Stimulated activated naive CD8-positive, alpha-beta T cell treated with anti-CD3 and anti-CD28 coated beads, Interleukin-15, Interleukin-2, amounts not matched to agents 100 ng/mL and 50 ng/mL, for 24 hours (primary cell): ENCODE data around the gene MYO10.
"Not testable (repeated sequence)": the region's sequence is repeated elsewhere in the genome, so short reads cannot be mapped to it uniquely, and the experiment has no call there.

ENCODE experiments used
- H3K27ac Mint-ChIP-seq: one replicate; pipeline ENCODE4 v1.8.0; 2021; ENCODE audit warnings: mild to moderate bottlenecking, mixed read lengths
- H3K27me3 Mint-ChIP-seq: one replicate; pipeline ENCODE4 v1.8.0; 2021; ENCODE audit warnings: mixed read lengths
- H3K36me3 Mint-ChIP-seq: one replicate; pipeline ENCODE4 v1.8.0; 2021; ENCODE audit warnings: low read depth, mixed read lengths
- H3K4me1 Mint-ChIP-seq: one replicate; pipeline ENCODE4 v1.8.0; 2021; ENCODE audit warnings: low read depth, mixed read lengths
- H3K4me3 Mint-ChIP-seq: one replicate; pipeline ENCODE4 v1.8.0; 2021; ENCODE audit warnings: mild to moderate bottlenecking, mixed read lengths
- H3K9me3 Mint-ChIP-seq: one replicate; pipeline ENCODE4 v1.8.0; 2021; ENCODE audit warnings: mixed read lengths

MYO10 gene

DNA sequence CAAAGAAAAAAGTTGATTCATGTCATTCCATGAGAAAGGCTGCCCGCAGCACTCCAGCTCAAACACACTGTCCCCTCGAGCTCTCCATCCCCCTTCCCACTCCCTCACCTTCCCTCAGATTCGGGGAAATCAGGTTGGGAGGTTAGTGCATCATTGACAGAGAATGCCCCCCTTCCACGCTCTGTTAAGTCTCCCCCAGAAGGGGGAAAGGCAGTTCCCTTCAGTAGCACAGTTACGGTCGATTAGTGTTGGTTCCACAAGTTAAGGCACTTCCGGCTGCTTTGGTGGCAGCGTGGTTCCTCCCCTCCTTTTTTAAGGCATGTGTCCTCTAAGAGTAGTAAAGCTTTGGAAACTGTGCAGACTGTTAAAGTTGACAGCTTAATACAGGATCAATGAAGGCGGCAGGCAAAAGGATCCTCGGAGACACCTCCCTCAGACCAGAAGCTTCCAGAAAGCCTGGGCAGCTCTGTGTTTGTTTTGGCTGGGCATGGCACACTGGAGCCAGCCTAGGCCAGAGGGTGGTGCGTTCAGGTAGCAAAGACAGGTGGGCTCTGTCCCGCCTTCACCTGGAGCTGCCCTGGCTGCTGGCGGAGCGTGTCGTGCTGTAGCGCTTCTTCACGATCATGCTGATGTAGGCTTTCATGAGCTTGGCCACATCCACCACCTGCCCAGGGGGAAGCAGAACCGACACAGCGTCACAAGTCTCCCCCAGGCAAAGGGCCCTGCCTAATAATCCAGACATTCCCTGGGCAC lies 269.8 kb downstream of the MYO10 start:
- Mint-ChIP-seq H3K36me3 (no peaks in the 10 kb centered on the region), H3K4me3 (no peak overlapping the region), H3K4me1 (peaks cover 7% of the 10 kb centered on the region), H3K27ac (no peak overlapping the region), H3K9me3 (no peaks in the 10 kb centered on the region), H3K27me3 (no peaks in the 10 kb centered on the region)

- Mint-ChIP-seq H3K4me1 (peaks cover 7% of the 10 kb centered on the region), H3K9me3 (no peaks in the 10 kb centered on the region), H3K4me3 (no peak overlapping the region), H3K27ac (no peak overlapping the region), H3K27me3 (no peaks in the 10 kb centered on the region), H3K36me3 (no peaks in the 10 kb centered on the region)
These were observed 270.5 kb downstream of the MYO10 start for GRCh38 chr5:16665601-16666000.

GRCh38 chr5:16664368-16664767 lies 271.7 kb downstream of the MYO10 start:
- Mint-ChIP-seq H3K36me3 (no peaks in the 10 kb centered on the region), H3K27ac (no peak overlapping the region), H3K4me1 (peaks cover 7% of the 10 kb centered on the region), H3K4me3 (no peak overlapping the region), H3K27me3 (no peaks in the 10 kb centered on the region), H3K9me3 (no peaks in the 10 kb centered on the region)

GRCh38 chr5:16663840-16664239 lies 272.2 kb downstream of the MYO10 start:
- Mint-ChIP-seq H3K4me3 (no peak overlapping the region), H3K9me3 (no peaks in the 10 kb centered on the region), H3K4me1 (peaks cover 7% of the 10 kb centered on the region), H3K27ac (no peak overlapping the region), H3K27me3 (no peaks in the 10 kb centered on the region), H3K36me3 (no peaks in the 10 kb centered on the region)

- no peak overlapping the region for H3K4me3 Mint-ChIP-seq
- no peak overlapping the region for H3K27ac Mint-ChIP-seq
- H3K4me1 Mint-ChIP-seq, result peaks cover 11% of the 10 kb centered on the region
- no peaks in the 10 kb centered on the region for H3K27me3 Mint-ChIP-seq
- H3K36me3 Mint-ChIP-seq, result no peaks in the 10 kb centered on the region
- no peaks in the 10 kb centered on the region for H3K9me3 Mint-ChIP-seq
These were observed 274.4 kb downstream of the MYO10 start for GRCh38 chr5:16661713-16662112.

DNA sequence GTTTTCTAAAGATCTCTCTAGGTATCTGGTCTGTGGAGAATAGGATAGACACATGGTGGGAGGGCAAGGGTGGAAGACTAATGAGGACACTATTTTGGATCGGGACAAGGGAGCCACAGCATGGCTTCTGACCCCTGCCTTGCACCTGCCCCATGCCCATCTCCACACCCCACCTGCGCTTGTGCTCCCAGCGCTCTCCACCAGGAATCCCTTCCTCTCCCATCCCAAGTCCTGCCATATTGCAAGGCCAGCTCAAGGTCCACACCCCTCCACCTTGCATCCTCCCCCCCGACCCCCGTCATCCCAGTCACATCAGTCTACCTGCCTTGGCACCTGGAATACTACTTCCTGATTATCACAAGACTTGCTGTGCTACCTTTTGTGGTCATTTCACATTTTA lies 275.1 kb downstream of the MYO10 start:
- Mint-ChIP-seq H3K4me1 (peaks cover 18% of the 10 kb centered on the region), H3K27me3 (no peaks in the 10 kb centered on the region), H3K4me3 (no peak overlapping the region), H3K27ac (no peak overlapping the region), H3K9me3 (no peaks in the 10 kb centered on the region), H3K36me3 (no peaks in the 10 kb centered on the region)

DNA sequence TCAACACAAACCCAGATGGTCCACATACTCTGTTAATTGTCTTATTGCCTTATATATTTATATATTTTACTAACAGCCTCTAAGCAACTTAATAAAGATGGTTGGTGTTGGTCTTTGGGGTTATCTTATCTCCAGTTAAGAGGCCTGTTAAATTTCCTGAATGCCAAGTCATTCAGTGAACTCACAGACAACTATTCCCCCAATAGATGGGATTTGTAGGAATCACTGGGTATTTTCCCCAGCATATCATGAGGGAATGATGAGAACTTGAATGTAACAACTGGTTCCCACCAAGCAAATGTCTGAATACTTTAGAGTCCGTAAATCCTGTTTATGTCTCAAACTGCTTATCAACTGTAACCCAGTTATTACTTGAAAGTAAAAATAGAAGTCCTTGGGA lies 276.6 kb downstream of the MYO10 start:
- no peak overlapping the region for H3K4me3 Mint-ChIP-seq
- H3K9me3 Mint-ChIP-seq, result no peaks in the 10 kb centered on the region
- no peaks in the 10 kb centered on the region for H3K36me3 Mint-ChIP-seq
- H3K4me1 Mint-ChIP-seq, result peaks cover 27% of the 10 kb centered on the region
- no peak overlapping the region for H3K27ac Mint-ChIP-seq
- H3K27me3 Mint-ChIP-seq, result no peaks in the 10 kb centered on the region

GRCh38 chr5:16656561-16657191 lies 279.4 kb downstream of the MYO10 start:
- H3K4me1 Mint-ChIP-seq, result peaks cover 22% of the 10 kb centered on the region
- H3K9me3 Mint-ChIP-seq, result no peaks in the 10 kb centered on the region
- peak overlapping the region; percentile 5 for H3K27ac Mint-ChIP-seq
- H3K4me3 Mint-ChIP-seq, result no peak overlapping the region
- H3K36me3 Mint-ChIP-seq, result no peaks in the 10 kb centered on the region
- H3K27me3 Mint-ChIP-seq, result no peaks in the 10 kb centered on the region

GRCh38 chr5:16654647-16655334 lies 281.3 kb downstream of the MYO10 start:
- Mint-ChIP-seq H3K4me1 (peaks cover 22% of the 10 kb centered on the region), H3K27me3 (no peaks in the 10 kb centered on the region), H3K9me3 (no peaks in the 10 kb centered on the region), H3K36me3 (no peaks in the 10 kb centered on the region), H3K4me3 (no peak overlapping the region), H3K27ac (peak overlapping the region; percentile 69)

GRCh38 chr5:16648739-16649138 lies 287.3 kb downstream of the MYO10 start:
- H3K27ac Mint-ChIP-seq, H3K4me3 Mint-ChIP-seq, H3K4me1 Mint-ChIP-seq, H3K36me3 Mint-ChIP-seq, H3K27me3 Mint-ChIP-seq, H3K9me3 Mint-ChIP-seq: not testable (repeated sequence)

GRCh38 chr5:16644301-16644889 lies 291.7 kb downstream of the MYO10 start:
- Mint-ChIP-seq H3K4me3 (no peak overlapping the region), H3K36me3 (no peaks in the 10 kb centered on the region), H3K27me3 (no peaks in the 10 kb centered on the region), H3K27ac (peak overlapping the region; percentile 2), H3K9me3 (peaks cover 8% of the 10 kb centered on the region), H3K4me1 (peaks cover 7% of the 10 kb centered on the region)

GRCh38 chr5:16642867-16643266 lies 293.2 kb downstream of the MYO10 start:
- H3K4me3 Mint-ChIP-seq, result no peak overlapping the region
- H3K36me3 Mint-ChIP-seq, result no peaks in the 10 kb centered on the region
- H3K27ac Mint-ChIP-seq, result no peak overlapping the region
- no peaks in the 10 kb centered on the region for H3K27me3 Mint-ChIP-seq
- H3K4me1 Mint-ChIP-seq, result peaks cover 7% of the 10 kb centered on the region
- H3K9me3 Mint-ChIP-seq, result peaks cover 8% of the 10 kb centered on the region

GRCh38 chr5:16639206-16639605 lies 296.9 kb downstream of the MYO10 start:
- Mint-ChIP-seq H3K4me1 (peaks cover 2% of the 10 kb centered on the region), H3K9me3 (no peaks in the 10 kb centered on the region), H3K4me3 (no peak overlapping the region), H3K36me3 (no peaks in the 10 kb centered on the region), H3K27ac (no peak overlapping the region), H3K27me3 (no peaks in the 10 kb centered on the region)

DNA sequence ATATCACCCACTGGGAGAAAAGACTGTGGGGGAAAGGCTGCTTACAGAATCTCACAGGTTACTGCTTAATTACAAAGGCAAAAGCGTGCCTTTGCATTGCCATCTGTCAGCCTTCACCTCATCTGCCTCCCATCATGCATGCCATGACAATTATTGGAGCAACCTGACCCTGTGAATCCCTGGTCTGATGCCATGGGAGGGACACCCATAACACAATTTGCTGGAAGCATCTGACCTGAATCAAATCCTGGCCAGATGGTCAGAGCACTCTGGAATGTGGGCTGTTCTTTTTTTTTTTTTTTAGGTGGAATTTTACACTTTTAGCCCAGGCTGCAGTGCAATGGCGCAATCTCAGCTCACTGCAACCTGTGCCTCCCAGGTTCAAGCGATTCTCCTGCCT lies 307.7 kb downstream of the MYO10 start:
- H3K4me3 Mint-ChIP-seq, result no peak overlapping the region
- peak overlapping the region; percentile 29 for H3K27ac Mint-ChIP-seq
- no peaks in the 10 kb centered on the region for H3K36me3 Mint-ChIP-seq
- H3K27me3 Mint-ChIP-seq, result no peaks in the 10 kb centered on the region
- H3K4me1 Mint-ChIP-seq, result peaks cover 58% of the 10 kb centered on the region
- no peaks in the 10 kb centered on the region for H3K9me3 Mint-ChIP-seq

DNA sequence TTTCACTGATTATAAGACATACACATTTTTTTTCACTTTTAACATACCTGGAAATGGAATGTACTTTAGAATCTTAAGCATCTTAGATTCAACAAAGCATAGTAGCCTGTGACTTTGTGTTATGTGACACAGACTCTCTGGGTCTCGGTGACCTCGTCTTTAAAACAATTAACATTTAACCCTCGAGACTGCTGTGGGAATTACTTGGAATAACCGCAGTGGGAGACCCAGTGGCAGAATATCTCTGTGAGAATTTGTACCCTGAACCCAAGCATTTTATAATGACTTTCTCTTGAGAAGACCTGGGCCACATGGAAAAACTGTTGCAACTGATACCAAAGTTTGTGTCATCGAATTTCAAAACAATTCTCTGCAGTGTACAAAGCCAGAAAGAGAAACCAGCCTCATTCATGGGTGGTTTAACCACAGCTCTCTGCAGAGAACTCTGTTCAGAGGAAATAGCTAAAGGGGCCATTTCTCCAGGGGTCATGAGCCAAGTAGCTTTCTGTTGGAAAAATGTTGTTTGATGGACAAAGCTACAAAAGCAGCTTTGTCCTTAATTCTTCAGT lies 309.3 kb downstream of the MYO10 start:
- Mint-ChIP-seq H3K4me1 (peaks cover 58% of the 10 kb centered on the region), H3K4me3 (peak overlapping the region; percentile 40), H3K36me3 (no peaks in the 10 kb centered on the region), H3K27ac (peak overlapping the region; percentile 89), H3K9me3 (no peaks in the 10 kb centered on the region), H3K27me3 (no peaks in the 10 kb centered on the region)
